NCI-H128 (cell line): ENCODE results near the gene KIF24.
"Not testable (repeated sequence)": the region's sequence is repeated elsewhere in the genome, so short reads cannot be mapped to it uniquely, and the experiment has no call there.

Experiments used
- DNase-seq: peaks from one replicate; lab custom pipeline; 2025; ENCODE audit not compliant: unreplicated experiment; lab: John Stamatoyannopoulos, UW

Gene KIF24

DNA sequence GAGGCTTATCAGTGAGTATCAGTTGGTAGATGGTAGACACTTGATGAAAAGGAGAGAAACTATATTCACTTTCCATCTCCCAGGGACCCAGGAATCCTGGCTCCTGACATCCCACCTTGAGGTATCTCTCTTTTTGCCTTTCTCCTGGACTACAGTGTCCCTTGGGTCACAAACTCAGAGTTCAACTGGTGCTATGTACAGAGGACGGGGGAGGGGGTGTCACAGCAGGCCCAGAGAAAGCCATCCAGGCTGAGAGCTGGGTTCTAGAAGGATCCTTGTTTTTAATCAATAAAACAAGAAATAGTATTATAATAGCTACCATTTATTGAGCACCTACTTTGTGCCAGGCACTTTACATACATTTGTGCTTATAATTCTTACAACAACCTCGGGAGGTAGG lies 37.3 kb upstream of the KIF24 start:
- no peak for DNase-seq

DNA sequence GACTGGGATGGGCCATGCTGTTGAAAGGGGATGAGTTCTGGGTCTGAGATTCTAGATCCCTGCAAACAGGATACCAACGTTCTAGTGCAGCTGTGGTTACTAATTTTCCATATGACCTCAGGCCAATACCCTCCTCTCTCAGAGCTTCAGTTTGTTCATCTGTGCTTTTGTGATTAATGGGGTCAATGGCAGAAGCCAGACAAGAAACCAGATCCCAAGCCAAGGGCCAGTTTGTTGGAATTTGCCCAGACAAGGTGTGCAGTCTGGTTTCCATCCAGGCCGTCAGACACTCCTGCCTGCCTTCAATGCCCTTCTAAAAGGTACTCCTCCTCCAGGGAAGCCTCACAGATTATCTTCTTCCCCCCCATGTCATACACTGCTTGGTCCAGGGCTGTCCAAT lies 36.2 kb upstream of the KIF24 start:
- no peak for DNase-seq

GRCh38 chr9:34363619-34364351 lies 34.7 kb upstream of the KIF24 start:
- no peak for DNase-seq

- DNase-seq, result no peak
These were observed 33.6 kb upstream of the KIF24 start for GRCh38 chr9:34362614-34363214.

DNA sequence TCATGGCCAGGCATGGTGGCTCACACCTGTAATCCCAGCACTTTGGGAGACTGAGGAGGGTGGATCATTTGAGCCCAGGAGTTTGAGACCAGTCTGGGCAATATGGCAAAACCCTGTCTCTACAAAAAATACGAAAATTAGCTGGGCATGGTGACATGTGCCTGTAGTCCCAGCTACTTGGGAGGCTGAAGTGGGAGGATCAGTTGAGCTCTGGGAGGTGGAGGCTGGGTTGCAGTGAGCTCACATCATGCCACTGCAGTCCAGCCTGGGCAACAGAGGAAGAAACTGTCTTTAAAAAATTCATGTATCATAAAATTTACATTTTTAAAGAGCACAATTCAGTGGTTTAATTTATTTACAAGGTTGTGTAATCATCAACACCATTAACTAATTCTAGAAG lies 23.9 kb upstream of the KIF24 start:
- not testable (repeated sequence) for DNase-seq

- DNase-seq, result not testable (repeated sequence)
These were observed 23.1 kb upstream of the KIF24 start for GRCh38 chr9:34352122-34352652.

GRCh38 chr9:34349324-34349723 lies 20.3 kb upstream of the KIF24 start:
- no peak for DNase-seq

DNA sequence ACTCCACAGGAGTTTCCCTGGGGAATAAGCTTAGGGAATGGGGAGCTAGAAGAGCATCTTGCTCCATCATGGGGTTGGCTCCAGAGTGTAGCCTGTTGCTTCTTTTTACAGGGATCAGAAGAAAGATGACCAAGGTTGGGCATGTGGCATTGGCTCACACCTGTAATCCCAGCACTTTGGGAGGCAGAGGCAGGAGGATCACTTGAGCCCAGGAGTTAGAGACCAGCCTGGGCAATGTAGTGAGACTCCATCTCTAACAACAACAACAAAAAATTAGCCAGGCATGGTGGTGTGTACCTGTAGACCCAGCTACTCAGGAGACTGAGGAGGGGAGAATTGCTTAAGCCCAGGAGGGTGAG lies 18.7 kb upstream of the KIF24 start:
- DNase-seq, result no peak

DNA sequence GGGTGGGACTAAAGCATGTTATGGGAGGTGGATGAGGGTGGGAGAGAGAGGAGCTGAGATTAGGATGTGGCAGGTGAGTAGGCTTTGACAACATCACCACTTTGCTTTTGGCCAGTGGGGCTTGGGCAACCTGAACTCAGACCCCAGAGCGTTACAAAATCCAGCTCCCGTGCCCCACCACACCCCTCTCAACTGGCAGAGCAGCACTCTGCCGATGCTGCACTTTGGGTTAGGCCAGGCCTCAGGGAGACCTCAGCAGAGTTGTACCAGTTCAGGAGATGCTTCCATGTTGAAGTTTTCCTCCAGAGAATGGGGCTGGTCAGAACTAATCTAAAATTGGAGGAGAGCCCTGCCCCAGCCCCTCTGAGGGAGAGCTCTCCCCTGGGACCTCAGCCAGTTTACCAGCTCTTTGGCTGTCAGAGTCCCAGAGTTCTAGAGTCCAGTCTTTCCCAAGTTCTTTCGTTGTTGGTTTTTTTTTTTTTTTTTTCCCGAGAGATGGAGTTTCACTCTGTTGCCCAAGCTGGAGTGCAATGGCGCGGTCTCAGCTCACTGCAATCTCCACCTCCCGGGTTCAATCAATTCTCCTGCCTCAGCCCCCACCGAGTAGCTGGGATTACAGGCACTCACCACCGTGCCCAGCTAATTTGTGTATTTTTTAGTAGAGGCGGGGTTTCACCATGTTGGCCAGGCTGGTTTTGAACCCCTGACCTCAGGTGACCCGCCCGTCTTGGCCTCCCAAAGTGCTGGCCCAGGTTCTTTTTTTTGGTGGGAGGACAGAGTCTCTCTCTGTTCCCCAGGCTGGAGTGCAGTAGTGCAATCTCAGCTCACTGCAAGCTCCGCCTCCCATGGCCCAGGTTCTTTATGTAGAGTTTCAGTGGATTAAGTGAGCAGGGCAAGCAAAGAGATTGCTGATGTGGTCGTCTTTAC lies 18.1 kb upstream of the KIF24 start:
- DNase-seq, result no peak

GRCh38 chr9:34343605-34344004 lies 14.5 kb upstream of the KIF24 start:
- DNase-seq, result no peak

- no peak for DNase-seq
These were observed 14.0 kb upstream of the KIF24 start for GRCh38 chr9:34343090-34343489.

- DNase-seq, result no peak
These were observed 12.7 kb upstream of the KIF24 start for GRCh38 chr9:34341659-34342295.

- DNase-seq, result no peak
These were observed 9.8 kb upstream of the KIF24 start for GRCh38 chr9:34338665-34339385.

DNA sequence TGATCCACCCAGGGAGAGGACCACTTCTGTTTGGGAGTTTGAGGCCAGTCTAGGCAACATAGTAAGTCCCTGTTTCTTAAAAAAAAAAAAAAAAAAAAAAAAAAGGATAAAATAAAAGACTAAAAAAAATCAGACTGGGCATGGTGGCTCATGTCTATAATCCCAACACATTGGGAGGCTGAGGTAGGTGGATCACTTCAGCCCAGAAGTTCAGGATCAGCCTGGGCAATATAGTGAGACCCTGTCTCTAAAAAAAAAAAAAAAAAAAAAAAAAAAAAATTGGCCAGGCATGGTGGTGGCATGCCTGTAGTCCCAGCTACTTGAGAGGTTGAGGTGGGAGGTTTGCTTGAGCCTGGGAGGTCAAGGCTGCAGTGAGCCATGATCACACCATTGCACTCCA lies 9.0 kb upstream of the KIF24 start:
- DNase-seq, result not testable (repeated sequence)

- no peak for DNase-seq
These were observed 8.3 kb upstream of the KIF24 start for GRCh38 chr9:34337403-34337802.

DNA sequence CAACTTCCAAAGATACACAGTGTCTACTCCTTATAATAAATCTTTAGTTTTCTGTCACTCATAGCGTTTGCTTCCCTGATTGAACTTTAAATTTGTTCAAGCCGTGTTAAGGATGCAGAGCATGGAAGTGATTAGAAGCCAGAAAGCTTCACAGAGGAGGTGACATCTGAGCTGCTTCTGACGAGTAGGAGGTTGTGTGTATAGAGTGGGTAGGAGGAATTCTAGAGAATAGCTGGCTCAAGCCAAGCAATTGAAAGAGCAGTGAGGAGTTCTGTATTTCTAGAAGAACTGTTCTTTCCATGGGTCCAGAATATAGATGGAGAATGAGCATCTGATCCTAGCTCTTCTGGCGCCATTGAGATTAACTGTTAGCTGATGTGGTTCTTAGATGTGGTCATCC lies 6.3 kb upstream of the KIF24 start:
- no peak for DNase-seq

- DNase-seq, result no peak
These were observed 5.8 kb upstream of the KIF24 start for GRCh38 chr9:34334916-34335315.

DNA sequence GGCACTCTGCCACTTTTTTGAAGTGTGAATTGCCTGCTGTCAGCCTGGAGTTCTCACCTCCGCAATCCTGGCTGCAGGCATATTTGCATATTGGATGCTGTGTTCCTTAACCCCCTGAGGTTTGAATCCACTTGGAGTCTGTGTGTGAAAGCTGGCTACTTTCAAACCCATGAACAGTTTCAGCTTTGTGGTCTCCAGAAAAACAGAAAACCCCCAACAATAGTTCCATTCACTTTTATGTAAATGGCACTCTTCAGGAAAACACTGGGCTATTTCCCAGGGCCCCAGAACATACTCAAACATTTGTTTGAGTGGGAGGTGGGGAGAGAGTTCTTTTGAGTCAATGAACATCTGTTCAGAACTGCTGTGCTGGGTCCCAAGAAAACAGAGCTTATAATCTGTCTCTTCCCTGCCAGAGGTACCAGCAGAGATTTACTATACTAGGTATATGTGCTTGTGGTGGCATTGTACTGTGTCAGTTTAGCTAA lies 5.3 kb upstream of the KIF24 start:
- no peak for DNase-seq

GRCh38 chr9:34333836-34334235 lies 4.8 kb upstream of the KIF24 start:
- DNase-seq, result no peak
